Measurements from ENCODE around the gene OPCML.

DNA sequence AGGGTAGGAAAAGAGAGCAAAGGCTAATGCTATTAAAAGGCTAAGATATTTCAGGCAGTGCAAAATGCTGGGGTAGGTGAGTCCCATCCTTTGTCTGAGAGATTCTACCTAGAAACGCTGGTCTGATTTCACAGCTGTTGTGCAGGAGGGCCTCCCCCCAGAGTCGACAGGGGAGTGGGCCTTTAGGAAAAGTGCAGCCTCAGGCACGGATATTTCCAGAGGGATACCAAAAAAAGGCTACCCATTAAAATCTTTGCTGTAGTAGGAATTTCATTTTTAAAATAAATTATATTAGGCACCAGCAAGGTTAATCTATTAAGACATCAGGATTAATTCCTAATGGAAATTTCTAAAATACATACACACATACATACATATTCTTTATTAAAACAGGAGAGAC lies 280.5 kb downstream of the OPCML start:
- TF ChIP-seq CTCF (conservative IDR thresholded peaks at IDR 0.05; ENCODE audit: low read length) (no peak), EZH2phosphoT487 (IDR thresholded peaks at IDR 0.05; ENCODE audit: borderline replicate concordance) (no peak)
